ENCODE results near the gene ACADM. TPM values are rescaled to one million over a fixed set of nuclear protein-coding genes. Genes with fewer than 3 reads are reported as not detected.

The ACADM gene
- total RNA-seq, 6 experiments from 2014 or later, result 71.9 to 168 (median 124) TPM

DNA sequence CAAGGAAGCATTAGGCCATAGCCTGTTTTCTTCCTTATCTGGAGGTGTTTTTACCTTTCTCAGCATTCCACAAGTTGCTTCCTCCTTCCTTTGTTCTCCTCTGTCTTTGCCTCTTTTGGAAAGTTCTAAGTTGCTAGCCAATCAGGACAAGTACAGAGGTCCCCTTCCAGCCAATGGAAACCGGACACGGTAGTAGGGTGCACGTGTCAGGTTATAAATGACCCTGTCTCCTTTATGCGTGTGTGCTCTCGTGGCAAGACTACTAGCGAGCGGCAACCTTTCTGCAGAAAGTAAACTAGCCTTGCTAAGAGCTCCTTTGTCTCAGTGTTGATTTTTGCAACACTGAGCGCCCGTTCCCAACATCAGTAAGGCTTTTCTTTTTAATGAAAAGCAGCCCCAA is 1.5 kb upstream of the ACADM start:
- no peaks in the 10 kb centered on the region for H3K36me3 ChIP-seq
- intact Hi-C loops (cut with DNase I), result loop anchor here in 1 of 2 donors (10.0 kb wide), 1 partner anchor 62 kb away; the partner anchor contains the start of gene RABGGTB
- TF ChIP-seq, protein P1, sequence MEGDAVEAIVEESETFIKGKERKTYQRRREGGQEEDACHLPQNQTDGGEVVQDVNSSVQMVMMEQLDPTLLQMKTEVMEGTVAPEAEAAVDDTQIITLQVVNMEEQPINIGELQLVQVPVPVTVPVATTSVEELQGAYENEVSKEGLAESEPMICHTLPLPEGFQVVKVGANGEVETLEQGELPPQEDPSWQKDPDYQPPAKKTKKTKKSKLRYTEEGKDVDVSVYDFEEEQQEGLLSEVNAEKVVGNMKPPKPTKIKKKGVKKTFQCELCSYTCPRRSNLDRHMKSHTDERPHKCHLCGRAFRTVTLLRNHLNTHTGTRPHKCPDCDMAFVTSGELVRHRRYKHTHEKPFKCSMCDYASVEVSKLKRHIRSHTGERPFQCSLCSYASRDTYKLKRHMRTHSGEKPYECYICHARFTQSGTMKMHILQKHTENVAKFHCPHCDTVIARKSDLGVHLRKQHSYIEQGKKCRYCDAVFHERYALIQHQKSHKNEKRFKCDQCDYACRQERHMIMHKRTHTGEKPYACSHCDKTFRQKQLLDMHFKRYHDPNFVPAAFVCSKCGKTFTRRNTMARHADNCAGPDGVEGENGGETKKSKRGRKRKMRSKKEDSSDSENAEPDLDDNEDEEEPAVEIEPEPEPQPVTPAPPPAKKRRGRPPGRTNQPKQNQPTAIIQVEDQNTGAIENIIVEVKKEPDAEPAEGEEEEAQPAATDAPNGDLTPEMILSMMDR (IDR thresholded peaks at IDR 0.05), result no peak
- TF ChIP-seq POLR2A (IDR thresholded peaks at IDR 0.05), result no peak
- ATAC-seq (no peak), DNase-seq (no peak)
- no peak overlapping the region for H3K27ac ChIP-seq
- H3K9me3 ChIP-seq, result no peaks in the 10 kb centered on the region
- 99% methylated on average over 9 of the region's 9 CpGs for WGBS (ENCODE audit: insufficient coverage, low coverage, low lambda C conversion rate, missing lambda C conversion rate)
- no peaks in the 10 kb centered on the region for H3K27me3 ChIP-seq
- H3K4me3 ChIP-seq, result no peak overlapping the region
- H3K4me1 ChIP-seq, result peaks cover 0 to 19% (median 2%) of the 10 kb centered on the region in 4 donors

DNA sequence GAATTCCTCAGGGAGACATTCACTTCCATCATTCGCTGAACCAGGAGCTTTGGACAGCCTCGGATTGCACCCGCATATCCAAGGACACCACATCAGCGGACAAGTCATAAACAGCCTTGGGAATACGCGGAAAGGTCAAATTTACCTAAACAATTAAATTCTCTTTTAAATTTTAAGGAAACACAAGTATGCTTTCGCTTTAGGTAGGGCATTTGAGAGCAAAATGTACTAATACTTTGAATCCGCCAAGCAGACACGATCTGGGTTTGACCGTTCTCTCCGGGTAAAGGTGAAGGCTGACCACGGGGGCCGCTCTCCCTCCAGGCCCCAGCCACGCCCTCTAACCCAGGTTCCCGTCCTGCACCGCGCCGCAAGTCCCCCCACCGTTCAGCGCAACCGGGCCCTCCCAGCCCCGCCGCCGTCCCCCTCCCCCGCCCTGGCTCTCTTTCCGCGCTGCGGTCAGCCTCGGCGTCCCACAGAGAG is 479 bp upstream of the ACADM start:
- H3K36me3 ChIP-seq, result no peaks in the 10 kb centered on the region
- peak overlapping the region; percentile 65 to 88 (median 82) for H3K4me3 ChIP-seq
- H3K27ac ChIP-seq, result peak overlapping the region; percentile 85 to 91 (median 89)
- peaks cover 0 to 19% (median 2%) of the 10 kb centered on the region in 4 donors for H3K4me1 ChIP-seq
- TF ChIP-seq, protein P1 (IDR thresholded peaks at IDR 0.05), result no peak
- TF ChIP-seq POLR2A (IDR thresholded peaks at IDR 0.05), result no peak
- DNase-seq (peak; percentile 92 to 95 (median 93)), ATAC-seq (peak; percentile 89 to 93 (median 89))
- no peaks in the 10 kb centered on the region for H3K27me3 ChIP-seq
- WGBS (ENCODE audit: insufficient coverage, low coverage, low lambda C conversion rate, missing lambda C conversion rate), result under 1% methylated on average over 14 of the region's 30 CpGs
- H3K9me3 ChIP-seq, result no peaks in the 10 kb centered on the region
- intact Hi-C loops (cut with DNase I), result loop anchor here in 1 of 2 donors (10.0 kb wide), 1 partner anchor 61 kb away; the partner anchor contains the start of gene RABGGTB

DNA sequence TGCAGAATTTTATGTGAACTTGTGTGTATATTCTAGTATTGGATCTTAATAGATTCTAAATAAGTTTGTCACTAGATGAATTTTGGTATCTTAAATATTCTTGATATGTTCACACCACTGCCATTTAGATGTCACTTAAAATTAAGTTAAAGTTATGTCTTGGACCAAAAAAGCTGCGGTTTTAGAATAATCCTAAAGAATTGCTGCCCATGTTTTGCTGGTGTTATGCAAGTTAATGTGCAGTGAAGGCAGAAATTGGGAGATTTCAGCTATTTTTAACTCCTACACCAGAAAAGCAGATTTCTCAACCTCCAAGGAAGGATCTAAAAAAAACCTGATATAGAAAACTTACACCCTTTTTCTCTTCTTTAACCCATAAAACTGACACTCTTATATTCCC is 757 bp downstream of the ACADM start:
- H3K27me3 ChIP-seq, result no peaks in the 10 kb centered on the region
- H3K36me3 ChIP-seq, result no peaks in the 10 kb centered on the region
- ATAC-seq (no peak), DNase-seq (no peak)
- H3K4me1 ChIP-seq, result peaks cover 0 to 19% (median 2%) of the 10 kb centered on the region in 4 donors
- peak overlapping the region; percentile 65 to 88 (median 82) for H3K4me3 ChIP-seq
- no peaks in the 10 kb centered on the region for H3K9me3 ChIP-seq
- WGBS (ENCODE audit: insufficient coverage, low coverage, low lambda C conversion rate, missing lambda C conversion rate), result 6% methylated on average over 1 of the region's 1 CpG
- intact Hi-C loops (cut with DNase I), result loop anchor here in 1 of 2 donors (10.0 kb wide), 1 partner anchor 60 kb away; the partner anchor contains the start of gene RABGGTB
- TF ChIP-seq POLR2A (IDR thresholded peaks at IDR 0.05), result no peak
- TF ChIP-seq, protein P1 (IDR thresholded peaks at IDR 0.05), result no peak
- peak overlapping the region; percentile 85 to 91 (median 89) for H3K27ac ChIP-seq

DNA sequence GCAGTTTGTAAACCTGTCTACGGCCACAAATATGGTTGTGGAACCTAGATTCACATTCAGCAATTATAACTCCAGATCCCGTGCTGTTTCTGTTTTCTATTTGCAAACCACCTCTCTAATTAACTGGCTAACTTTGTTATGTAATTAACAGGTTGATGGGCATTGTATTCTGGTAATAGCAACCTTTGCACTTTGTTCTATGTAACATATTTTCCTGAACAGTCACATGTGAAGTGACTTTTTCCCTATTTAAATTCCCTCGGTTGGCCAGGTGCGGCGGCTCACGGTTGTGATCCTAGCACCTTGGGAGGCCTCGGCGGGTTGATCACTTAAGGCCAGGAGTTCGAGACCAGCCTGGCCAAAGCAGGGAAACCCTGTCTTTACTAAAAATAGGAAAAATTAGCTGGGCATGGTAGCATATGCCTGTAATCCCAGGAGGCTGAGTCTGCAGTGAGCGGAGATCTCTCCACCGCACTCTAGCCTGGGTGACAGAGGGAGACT is 1.4 kb downstream of the ACADM start:
- Histone ChIP-seq H3K36me3 (no peaks in the 10 kb centered on the region), H3K4me3 (peak overlapping the region; percentile 65 to 88 (median 82)), H3K27ac (peak overlapping the region; percentile 85 to 91 (median 89)), H3K27me3 (no peaks in the 10 kb centered on the region), H3K9me3 (no peaks in the 10 kb centered on the region), H3K4me1 (peaks cover 0 to 19% (median 2%) of the 10 kb centered on the region in 4 donors)
- peak; percentile 30 to 63 (median 42) for ATAC-seq
- intact Hi-C loops (cut with DNase I), result loop anchor here in 1 of 2 donors (10.0 kb wide), 1 partner anchor 59 kb away; the partner anchor contains the start of gene RABGGTB
- DNase-seq, result peak; percentile 62 to 77 (median 74)
- WGBS (ENCODE audit: insufficient coverage, low coverage, low lambda C conversion rate, missing lambda C conversion rate), result 8% methylated on average over 11 of the region's 11 CpGs
- TF ChIP-seq, protein P1 (IDR thresholded peaks at IDR 0.05), result peak in 2 of 4 donors; percentile 5 to 9
- no peak for TF ChIP-seq POLR2A (IDR thresholded peaks at IDR 0.05)

Data from right lobe of liver (tissue), 6 donors.